Amniotic epithelial cell (primary cell): ENCODE data around the gene MARCHF2.
A peak's percentile ranks its signal among the peaks of the same experiment; 100 is the strongest.
"Not testable (repeated sequence)": the region's sequence is repeated elsewhere in the genome, so short reads cannot be mapped to it uniquely, and the experiment has no call there.

Source experiments
- DNase-seq: peaks from one replicate; pipeline ENCODE4 v3.0.0-alpha.2; 2010; ENCODE audit warnings: low read depth

MARCHF2 gene

DNA sequence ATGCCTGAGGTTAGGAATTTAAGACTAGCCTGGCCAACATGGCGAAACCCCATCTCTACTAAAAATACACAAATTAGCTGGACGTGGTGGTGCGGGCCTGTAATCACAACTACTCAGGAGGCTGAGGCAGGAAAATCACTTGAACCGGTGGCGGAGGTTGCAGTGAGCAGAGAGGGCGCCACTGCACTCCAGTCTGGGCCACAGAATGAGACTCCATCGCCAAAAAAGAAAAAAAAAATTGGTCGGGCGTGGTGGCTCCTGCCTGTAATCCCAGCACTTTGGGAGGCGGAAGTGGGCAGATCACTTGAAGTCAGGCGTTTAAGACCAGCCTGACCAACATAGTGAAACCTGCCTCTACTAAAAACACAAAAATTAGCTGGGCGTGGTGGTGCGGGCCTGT lies 2.4 kb upstream of the MARCHF2 start:
- DNase-seq: not testable (repeated sequence)

DNA sequence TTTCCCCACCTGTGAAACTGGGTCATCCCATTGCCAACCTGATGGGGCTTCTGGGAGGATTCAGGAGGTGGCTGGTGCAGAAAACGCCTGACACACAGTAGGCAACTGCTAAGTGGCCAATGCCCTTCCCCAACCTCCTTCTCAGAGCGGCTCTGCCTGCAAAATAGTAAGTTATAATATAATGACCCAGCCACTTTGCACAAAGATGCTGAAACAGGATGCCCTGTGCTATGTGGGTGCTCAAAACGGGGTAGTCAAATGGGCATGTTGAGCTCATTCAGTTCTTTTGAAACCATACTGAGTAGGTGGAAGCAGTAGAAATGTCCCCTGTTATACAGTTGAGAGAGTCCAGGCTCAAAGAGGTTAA lies 507 bp downstream of the MARCHF2 start:
- DNase-seq: no peak

DNA sequence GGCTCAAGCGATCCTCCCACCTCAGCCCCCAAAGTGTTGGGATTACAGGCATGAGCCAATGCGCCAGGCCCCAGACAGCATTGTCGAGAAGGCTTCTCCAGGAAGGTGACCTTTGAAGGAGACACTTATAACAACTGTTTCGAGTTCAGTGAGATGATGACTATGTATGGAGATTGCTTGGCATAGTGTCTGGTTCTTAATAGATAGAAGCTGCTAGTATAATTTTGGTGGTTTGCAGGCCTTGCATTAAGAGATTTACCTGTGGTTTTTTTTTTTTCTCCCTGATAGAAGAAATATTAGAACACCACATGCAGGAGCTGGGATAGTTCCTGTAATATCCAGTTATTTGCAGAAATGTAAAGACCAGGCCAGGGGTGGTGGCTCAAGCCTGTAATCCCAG lies 3.7 kb downstream of the MARCHF2 start:
- DNase-seq: no peak

GRCh38 chr19:8421484-8422461 lies 8.7 kb downstream of the MARCHF2 start:
- DNase-seq: no peak

- peak; percentile 98 for DNase-seq
Observed at GRCh38 chr19:8423817-8424223, 10.7 kb downstream of the MARCHF2 start.

GRCh38 chr19:8425331-8425730 lies 12.2 kb downstream of the MARCHF2 start:
- not testable (repeated sequence) for DNase-seq

- no peak for DNase-seq
Observed at GRCh38 chr19:8426283-8426682, 13.2 kb downstream of the MARCHF2 start.

GRCh38 chr19:8429044-8429443 lies 15.9 kb downstream of the MARCHF2 start:
- no peak for DNase-seq

GRCh38 chr19:8429826-8430225 lies 16.7 kb downstream of the MARCHF2 start:
- no peak for DNase-seq

GRCh38 chr19:8430650-8431049 lies 17.5 kb downstream of the MARCHF2 start:
- DNase-seq: no peak

GRCh38 chr19:8438236-8438635 lies 25.1 kb downstream of the MARCHF2 start:
- no peak for DNase-seq

GRCh38 chr19:8441725-8442544 lies 28.8 kb downstream of the MARCHF2 start:
- no peak for DNase-seq

GRCh38 chr19:8444140-8444676 lies 31.1 kb downstream of the MARCHF2 start:
- DNase-seq: not testable (repeated sequence)

DNA sequence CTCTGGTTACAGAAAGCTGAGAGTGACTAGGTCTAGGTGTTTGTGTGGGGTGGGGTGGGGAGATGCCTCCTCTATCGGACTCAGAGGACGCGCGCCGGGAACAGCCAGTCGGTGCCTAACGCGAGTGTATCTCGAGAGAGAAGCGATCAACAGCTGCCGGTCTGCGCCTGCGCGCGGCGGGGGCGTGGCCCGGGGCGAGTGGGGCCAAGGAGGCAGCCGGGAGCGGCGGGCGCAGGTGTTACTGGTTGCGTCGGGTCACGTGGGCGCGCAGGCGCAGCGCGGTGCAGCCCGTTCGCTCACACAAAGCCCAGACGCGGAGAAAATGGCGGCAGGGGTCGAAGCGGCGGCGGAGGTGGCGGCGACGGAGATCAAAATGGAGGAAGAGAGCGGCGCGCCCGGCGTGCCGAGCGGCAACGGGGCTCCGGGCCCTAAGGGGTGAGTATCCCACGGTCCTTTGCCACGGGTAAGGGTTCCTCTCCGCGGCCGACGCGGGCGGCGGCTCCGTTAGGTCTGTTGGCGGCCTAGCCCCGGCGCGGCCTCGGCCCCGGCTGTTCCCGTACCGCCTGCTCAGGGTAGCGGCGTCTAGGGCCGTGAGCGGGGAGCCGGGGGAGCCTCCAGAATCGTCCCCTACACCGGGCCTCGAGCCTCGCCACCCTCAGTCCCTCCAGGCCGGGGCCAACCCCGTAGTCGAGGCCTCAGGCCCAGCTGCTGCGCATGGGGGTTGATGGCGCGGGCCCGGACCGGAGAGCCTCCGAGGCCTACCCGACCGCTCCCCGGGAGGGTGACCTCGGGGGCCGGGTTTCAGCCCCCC lies 31.8 kb downstream of the MARCHF2 start, which contains the start of gene HNRNPM:
HNRNPM (plus strand) TSS at position 299 of the 811 bp plus-strand sequence; CDS start at position 323, 24 bp downstream.
- DNase-seq: peak; percentile 93

GRCh38 chr19:8445488-8446001 lies 32.4 kb downstream of the MARCHF2 start:
- peak; percentile 30 for DNase-seq

DNA sequence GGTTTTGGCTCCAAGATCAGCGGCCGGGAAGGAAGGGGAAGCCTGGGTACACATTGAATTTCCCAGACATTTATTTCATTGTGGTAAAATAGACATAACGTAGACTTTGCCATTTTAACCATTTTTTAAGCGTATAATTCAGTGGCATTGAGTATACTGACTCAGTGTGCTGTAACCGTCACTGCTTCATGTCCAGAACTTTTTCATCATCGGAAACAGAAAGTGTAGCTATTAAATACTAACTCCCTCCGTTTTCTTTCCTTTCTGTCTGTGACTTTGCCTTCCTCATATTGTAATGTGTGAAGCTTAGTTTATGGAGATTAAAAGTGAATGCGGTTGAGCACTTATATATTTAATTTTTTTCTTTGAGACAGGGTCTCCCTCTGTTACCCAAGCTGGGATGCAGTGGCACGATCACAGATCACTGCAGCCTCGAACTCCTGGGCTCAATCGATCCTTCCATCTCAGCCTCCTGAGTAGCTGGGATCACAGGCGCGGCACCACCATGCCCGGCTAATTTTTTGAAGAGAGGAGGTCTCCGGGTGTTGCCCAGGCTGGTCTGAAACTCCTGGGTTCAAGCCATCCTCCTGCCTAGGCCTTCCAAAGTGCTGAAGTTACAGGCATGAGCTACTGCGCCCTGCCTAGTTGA lies 33.1 kb downstream of the MARCHF2 start:
- DNase-seq: no peak

- DNase-seq: no peak
Observed at GRCh38 chr19:8449830-8450229, 36.7 kb downstream of the MARCHF2 start.

DNA sequence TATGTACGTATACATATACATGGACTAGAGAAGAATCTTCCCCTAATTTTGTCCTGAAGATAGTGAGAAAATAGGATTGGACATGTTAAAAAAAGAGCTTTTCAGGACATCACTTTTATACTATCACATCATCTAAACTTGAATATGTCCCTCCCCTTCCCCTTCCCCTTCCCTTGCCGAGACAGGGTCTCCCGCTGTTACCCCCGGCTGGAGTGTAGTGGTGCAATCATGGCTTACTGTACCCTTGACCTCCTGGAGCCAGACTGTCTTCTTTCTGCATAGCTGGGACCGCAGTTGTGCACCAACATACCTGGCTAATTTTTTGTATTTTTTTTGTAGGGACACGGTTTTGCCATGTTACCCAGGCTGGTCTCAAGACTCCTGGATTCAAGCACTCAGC lies 38.3 kb downstream of the MARCHF2 start:
- DNase-seq: no peak

- peak; percentile 88 for DNase-seq
Observed at GRCh38 chr19:8451885-8452284, 38.8 kb downstream of the MARCHF2 start.

DNA sequence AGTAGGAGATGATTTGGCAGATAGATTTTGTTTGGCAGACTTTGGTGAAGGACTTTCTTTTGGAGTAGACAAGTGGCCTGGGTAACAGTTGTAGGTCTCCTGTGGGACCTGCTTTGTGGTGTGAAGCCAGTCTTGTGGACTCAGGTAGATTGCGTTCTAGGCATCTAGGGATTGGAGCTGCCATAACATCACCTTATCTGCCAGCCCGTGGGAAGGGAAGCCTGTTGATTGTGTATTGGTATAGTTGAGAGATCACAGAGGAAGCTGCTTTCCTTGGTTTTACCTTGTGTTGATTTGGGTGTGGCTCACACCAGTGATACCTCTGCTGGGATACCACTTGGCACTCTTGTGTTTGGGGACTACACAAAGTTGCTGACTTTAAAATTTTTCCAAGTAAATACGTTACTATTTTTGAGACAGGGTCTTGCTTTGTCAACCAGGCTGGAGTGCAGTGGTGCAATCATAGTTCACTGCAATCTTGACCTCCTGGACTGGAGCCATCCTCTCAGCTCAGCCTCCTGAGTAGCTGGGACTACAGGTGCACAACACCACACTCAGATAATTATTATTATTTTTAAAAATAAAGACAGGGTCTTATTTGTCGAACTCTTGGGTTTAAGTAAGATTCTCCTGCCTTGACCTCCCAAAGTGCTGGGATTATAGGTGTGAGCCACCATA lies 39.5 kb downstream of the MARCHF2 start:
- DNase-seq: no peak
